ENCODE data around the gene DHX40.
A peak's percentile ranks its signal among the peaks of the same experiment; 100 is the strongest.
"Not testable (repeated sequence)": the region's sequence is repeated elsewhere in the genome, so short reads cannot be mapped to it uniquely, and the experiment has no call there.

DHX40 gene

GRCh38 chr17:59565171-59565958 is at the start of gene DHX40:
Gene DHX40 (plus strand): TSS chr17:59565610. CDS start chr17:59565672, 62 bp downstream.
- TF ChIP-seq CTCF (IDR thresholded peaks at IDR 0.05; ENCODE audit: control extremely low read depth, extremely low read depth, low read depth, missing control alignments): no peak
- ChIA-PET POLR2A (interaction anchor here (0.6 kb wide), 1 partner anchor 35 kb away, joined by 5 read pairs; no protein-coding TSS in a partner anchor), CTCF (interaction anchor here (1.0 kb wide), 1 partner anchor 43 kb away, joined by 4 read pairs; no protein-coding TSS in a partner anchor)
- peak; percentile 98 for DNase-seq (ENCODE audit: extremely low spot score)

- no peak for DNase-seq (ENCODE audit: extremely low spot score)
- POLR2A ChIA-PET: no interaction called here
- CTCF ChIA-PET: no interaction called here
- no peak for TF ChIP-seq CTCF (IDR thresholded peaks at IDR 0.05; ENCODE audit: control extremely low read depth, extremely low read depth, low read depth, missing control alignments)
Observed at GRCh38 chr17:59516451-59516850, 49.0 kb upstream of the DHX40 start.

GRCh38 chr17:59519132-59519531 is 46.3 kb upstream of the DHX40 start:
- TF ChIP-seq CTCF (IDR thresholded peaks at IDR 0.05; ENCODE audit: control extremely low read depth, extremely low read depth, low read depth, missing control alignments): no peak
- DNase-seq (ENCODE audit: extremely low spot score): no peak
- POLR2A ChIA-PET: no interaction called here
- CTCF ChIA-PET: interaction anchor here (0.6 to 5.0 kb wide), 6 partner anchors 9 to 75 kb away, joined by 3 to 38 read pairs (median 3); no protein-coding TSS in a partner anchor

- TF ChIP-seq CTCF (IDR thresholded peaks at IDR 0.05; ENCODE audit: control extremely low read depth, extremely low read depth, low read depth, missing control alignments): no peak
- ChIA-PET CTCF (interaction anchor here (1.2 to 5.0 kb wide), 12 partner anchors 10 to 189 kb away, joined by 3 to 38 read pairs (median 4); no protein-coding TSS in a partner anchor), POLR2A (no interaction called here)
- no peak for DNase-seq (ENCODE audit: extremely low spot score)
Observed at GRCh38 chr17:59520251-59520650, 45.2 kb upstream of the DHX40 start.

- CTCF ChIA-PET: interaction anchor here (0.7 to 5.0 kb wide), 28 partner anchors 9 to 272 kb away, joined by 3 to 38 read pairs (median 4); partner anchors contain the start of gene DHX40
- POLR2A ChIA-PET: no interaction called here
Observed at GRCh38 chr17:59521465-59522126, 43.8 kb upstream of the DHX40 start.

GRCh38 chr17:59524930-59525329 is 40.5 kb upstream of the DHX40 start:
- CTCF ChIA-PET: interaction anchor here (1.7 kb wide), 1 partner anchor 37 kb away, joined by 4 read pairs; no protein-coding TSS in a partner anchor
- POLR2A ChIA-PET; DNase-seq (ENCODE audit: extremely low spot score): not testable (repeated sequence)

More at GRCh38 chr17:59521465-59522126, 43.8 kb upstream of the DHX40 start:
- peak; percentile 80 for DNase-seq (ENCODE audit: extremely low spot score)
- peak; percentile 87 for TF ChIP-seq CTCF (IDR thresholded peaks at IDR 0.05; ENCODE audit: control extremely low read depth, extremely low read depth, low read depth, missing control alignments)
